ENCODE data around the gene KCNE3.

KCNE3 gene

GRCh38 chr11:74446532-74446938, 20.8 kb downstream of the KCNE3 start:
- DNase-seq (ENCODE audit: low read depth in 1 of 2, low spot score in 1 of 2) = no peak
- H3K27me3 ChIP-seq (ENCODE audit: insufficient read depth, poor library complexity, severe bottlenecking) = no peaks in the 10 kb centered on the region
- H3K4me3 ChIP-seq (replicated peaks; ENCODE audit: insufficient read depth, low read length) = no peak overlapping the region
- no peak for TF ChIP-seq REST (IDR thresholded peaks at IDR 0.05; ENCODE audit: insufficient replicate concordance, low read depth)
- no peak for TF ChIP-seq CTCF (IDR thresholded peaks at IDR 0.05; ENCODE audit: insufficient read depth, low read length)
- no peak overlapping the region for H3K27ac ChIP-seq (replicated peaks)

- H3K4me3 ChIP-seq (replicated peaks; ENCODE audit: insufficient read depth, low read length) = no peak overlapping the region
- H3K27ac ChIP-seq (replicated peaks) = no peak overlapping the region
- H3K27me3 ChIP-seq (ENCODE audit: insufficient read depth, poor library complexity, severe bottlenecking) = no peaks in the 10 kb centered on the region
- TF ChIP-seq GABPA (IDR thresholded peaks at IDR 0.05; ENCODE audit: low read depth) (no peak), REST (IDR thresholded peaks at IDR 0.05; ENCODE audit: insufficient replicate concordance, low read depth) (no peak), SPI1 (IDR thresholded peaks at IDR 0.05; ENCODE audit: borderline replicate concordance, low read depth) (no peak), CTCF (IDR thresholded peaks at IDR 0.05; ENCODE audit: insufficient read depth, low read length) (no peak), POLR2AphosphoS5 (IDR thresholded peaks at IDR 0.05; ENCODE audit: low read depth) (no peak)
- DNase-seq (ENCODE audit: low read depth in 1 of 2, low spot score in 1 of 2) = no peak
Measured at GRCh38 chr11:74444173-74444826, 23.0 kb downstream of the KCNE3 start.

GRCh38 chr11:74443071-74443864, 24.1 kb downstream of the KCNE3 start:
- TF ChIP-seq CTCF (IDR thresholded peaks at IDR 0.05; ENCODE audit: insufficient read depth, low read length) (no peak), SPI1 (IDR thresholded peaks at IDR 0.05; ENCODE audit: borderline replicate concordance, low read depth) (no peak), GABPA (IDR thresholded peaks at IDR 0.05; ENCODE audit: low read depth) (no peak), POLR2AphosphoS5 (IDR thresholded peaks at IDR 0.05; ENCODE audit: low read depth) (no peak), REST (IDR thresholded peaks at IDR 0.05; ENCODE audit: insufficient replicate concordance, low read depth) (no peak)
- H3K27me3 ChIP-seq (ENCODE audit: insufficient read depth, poor library complexity, severe bottlenecking) = no peaks in the 10 kb centered on the region
- H3K4me3 ChIP-seq (replicated peaks; ENCODE audit: insufficient read depth, low read length) = no peak overlapping the region
- H3K27ac ChIP-seq (replicated peaks) = no peak overlapping the region
- DNase-seq (ENCODE audit: low read depth in 1 of 2, low spot score in 1 of 2) = no peak
